ENCODE results near the gene FNDC3B.

DNA sequence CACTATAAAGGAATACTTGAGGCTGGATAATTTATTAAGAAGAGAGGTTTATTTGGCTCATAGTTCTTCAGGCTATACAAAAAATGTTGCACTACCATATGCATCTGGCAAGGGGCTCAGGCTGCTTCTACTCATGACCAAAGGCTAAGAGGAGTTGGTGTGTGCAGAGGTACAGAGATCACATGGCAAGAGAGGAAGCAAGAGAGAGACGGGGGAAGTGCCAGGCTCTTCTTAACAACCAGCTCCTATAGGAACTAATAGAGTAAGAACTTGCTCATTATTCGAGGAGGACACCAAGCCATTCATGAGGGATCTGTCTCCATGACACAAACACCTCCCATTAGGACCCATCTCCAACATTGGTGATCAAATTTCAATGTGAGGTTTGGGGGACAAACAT is 6.0 kb upstream of the FNDC3B start:
- no peak for TF ChIP-seq POLR2A (IDR thresholded peaks at IDR 0.05; ENCODE audit: control extremely low read depth in 1 of 2, low read depth in 2 of 2, low read length in 2 of 2)
- TF ChIP-seq EZH2 (IDR thresholded peaks at IDR 0.05; ENCODE audit: low read depth, low read length, severe bottlenecking) = no peak
- TF ChIP-seq, protein P1, sequence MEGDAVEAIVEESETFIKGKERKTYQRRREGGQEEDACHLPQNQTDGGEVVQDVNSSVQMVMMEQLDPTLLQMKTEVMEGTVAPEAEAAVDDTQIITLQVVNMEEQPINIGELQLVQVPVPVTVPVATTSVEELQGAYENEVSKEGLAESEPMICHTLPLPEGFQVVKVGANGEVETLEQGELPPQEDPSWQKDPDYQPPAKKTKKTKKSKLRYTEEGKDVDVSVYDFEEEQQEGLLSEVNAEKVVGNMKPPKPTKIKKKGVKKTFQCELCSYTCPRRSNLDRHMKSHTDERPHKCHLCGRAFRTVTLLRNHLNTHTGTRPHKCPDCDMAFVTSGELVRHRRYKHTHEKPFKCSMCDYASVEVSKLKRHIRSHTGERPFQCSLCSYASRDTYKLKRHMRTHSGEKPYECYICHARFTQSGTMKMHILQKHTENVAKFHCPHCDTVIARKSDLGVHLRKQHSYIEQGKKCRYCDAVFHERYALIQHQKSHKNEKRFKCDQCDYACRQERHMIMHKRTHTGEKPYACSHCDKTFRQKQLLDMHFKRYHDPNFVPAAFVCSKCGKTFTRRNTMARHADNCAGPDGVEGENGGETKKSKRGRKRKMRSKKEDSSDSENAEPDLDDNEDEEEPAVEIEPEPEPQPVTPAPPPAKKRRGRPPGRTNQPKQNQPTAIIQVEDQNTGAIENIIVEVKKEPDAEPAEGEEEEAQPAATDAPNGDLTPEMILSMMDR (IDR thresholded peaks at IDR 0.05; ENCODE audit: control extremely low read depth in 1 of 3, insufficient read depth in 1 of 3, low read depth in 1 of 3, low read length in 3 of 3) = no peak
- TF ChIP-seq NANOG (IDR thresholded peaks at IDR 0.05; ENCODE audit: insufficient read depth, low read depth, low read length, poor library complexity, severe bottlenecking) = no peak
